Activated T-helper 2 cell treated with anti-CD3 and anti-CD28 coated beads, Interferon-gamma antibody, Interleukin-2, Interleukin-4, amounts not matched to agents 10 μg/mL and 5 μg/mL and 100 μg/mL, durations not matched to agents 14 hours and 24 hours and 36 hours (primary cell): ENCODE results near the gene FAM98A. TPM values are rescaled to one million over a fixed set of nuclear protein-coding genes. Genes with fewer than 3 reads are reported as not detected.
A peak's percentile ranks its signal among the peaks of the same experiment; 100 is the strongest.

Experiments used
- DNase-seq: peaks from one replicate; pipeline ENCODE4 v3.0.0; 2021; ENCODE audit warnings: low spot score
- H3K27ac Mint-ChIP-seq: one replicate; pipeline ENCODE4 v1.8.0; 2021; ENCODE audit warnings: mixed read lengths
- H3K27me3 Mint-ChIP-seq: one replicate; pipeline ENCODE4 v1.8.0; 2021; ENCODE audit warnings: low read depth, mixed read lengths
- H3K36me3 Mint-ChIP-seq: one replicate; pipeline ENCODE4 v1.8.0; 2021; ENCODE audit warnings: low read depth, mixed read lengths
- H3K4me1 Mint-ChIP-seq: one replicate; pipeline ENCODE4 v1.8.0; 2021; ENCODE audit warnings: low read depth, mixed read lengths
- H3K4me3 Mint-ChIP-seq: one replicate; pipeline ENCODE4 v1.8.0; 2021; ENCODE audit warnings: low read depth, mild to moderate bottlenecking, moderate library complexity, mixed read lengths
- H3K9me3 Mint-ChIP-seq: one replicate; pipeline ENCODE4 v1.8.0; 2021; ENCODE audit warnings: mixed read lengths
- intact Hi-C: fragments of 100-400 bp; cut with micrococcal nuclease; formaldehyde crosslinking; loops from one replicate; pipeline ENCODE4 v1.15.1; 2023
- total RNA-seq: library from RNA; stranded (reverse); gene quantifications from 2 replicates; pipeline ENCODE4 v1.2.3, GENCODE V29; 2022

The FAM98A gene
- total RNA-seq, 1 donor from 2014 or later, result 62.7 TPM

- H3K9me3 Mint-ChIP-seq, result no peaks in the 10 kb centered on the region
- no peak overlapping the region for H3K27ac Mint-ChIP-seq
- H3K4me1 Mint-ChIP-seq, result no peaks in the 10 kb centered on the region
- no peaks in the 10 kb centered on the region for H3K36me3 Mint-ChIP-seq
- H3K27me3 Mint-ChIP-seq, result peaks cover 3% of the 10 kb centered on the region
- DNase-seq, result no peak
- H3K4me3 Mint-ChIP-seq, result no peak overlapping the region
- intact Hi-C loops, result no loop called here
Measured at GRCh38 chr2:33607905-33608304, 8.8 kb upstream of the FAM98A start.

GRCh38 chr2:33607251-33607721 lies 8.2 kb upstream of the FAM98A start:
- DNase-seq, result no peak
- Mint-ChIP-seq H3K9me3 (no peaks in the 10 kb centered on the region), H3K27me3 (peaks cover 3% of the 10 kb centered on the region), H3K4me1 (no peaks in the 10 kb centered on the region), H3K36me3 (no peaks in the 10 kb centered on the region), H3K27ac (no peak overlapping the region), H3K4me3 (no peak overlapping the region)
- intact Hi-C loops, result no loop called here

GRCh38 chr2:33606622-33607021 lies 7.5 kb upstream of the FAM98A start:
- Mint-ChIP-seq H3K27me3 (peaks cover 3% of the 10 kb centered on the region), H3K4me3 (no peak overlapping the region), H3K9me3 (no peaks in the 10 kb centered on the region), H3K27ac (no peak overlapping the region), H3K4me1 (no peaks in the 10 kb centered on the region), H3K36me3 (no peaks in the 10 kb centered on the region)
- intact Hi-C loops, result no loop called here
- no peak for DNase-seq

GRCh38 chr2:33606100-33606499 lies 7.0 kb upstream of the FAM98A start:
- no peaks in the 10 kb centered on the region for H3K9me3 Mint-ChIP-seq
- H3K4me3 Mint-ChIP-seq, result no peak overlapping the region
- no peak overlapping the region for H3K27ac Mint-ChIP-seq
- H3K4me1 Mint-ChIP-seq, result no peaks in the 10 kb centered on the region
- no peak for DNase-seq
- H3K36me3 Mint-ChIP-seq, result no peaks in the 10 kb centered on the region
- intact Hi-C loops, result no loop called here
- peaks cover 3% of the 10 kb centered on the region for H3K27me3 Mint-ChIP-seq

GRCh38 chr2:33605056-33605455 lies 6.0 kb upstream of the FAM98A start:
- H3K9me3 Mint-ChIP-seq, result no peaks in the 10 kb centered on the region
- peaks cover under 1% of the 10 kb centered on the region for H3K4me1 Mint-ChIP-seq
- no peaks in the 10 kb centered on the region for H3K36me3 Mint-ChIP-seq
- no peak for DNase-seq
- no peak overlapping the region for H3K4me3 Mint-ChIP-seq
- H3K27me3 Mint-ChIP-seq, result peaks cover 3% of the 10 kb centered on the region
- intact Hi-C loops, result no loop called here
- H3K27ac Mint-ChIP-seq, result no peak overlapping the region

- Mint-ChIP-seq H3K27ac (no peak overlapping the region), H3K27me3 (peaks cover 3% of the 10 kb centered on the region), H3K4me1 (peaks cover 6% of the 10 kb centered on the region), H3K4me3 (no peak overlapping the region), H3K9me3 (no peaks in the 10 kb centered on the region), H3K36me3 (no peaks in the 10 kb centered on the region)
- no peak for DNase-seq
- intact Hi-C loops, result no loop called here
Measured at GRCh38 chr2:33603416-33603815, 4.3 kb upstream of the FAM98A start.

- intact Hi-C loops, result no loop called here
- peaks cover 3% of the 10 kb centered on the region for H3K27me3 Mint-ChIP-seq
- no peaks in the 10 kb centered on the region for H3K36me3 Mint-ChIP-seq
- H3K4me1 Mint-ChIP-seq, result peaks cover 11% of the 10 kb centered on the region
- no peak overlapping the region for H3K4me3 Mint-ChIP-seq
- no peak overlapping the region for H3K27ac Mint-ChIP-seq
- no peak for DNase-seq
- H3K9me3 Mint-ChIP-seq, result no peaks in the 10 kb centered on the region
Measured at GRCh38 chr2:33602201-33602830, 3.2 kb upstream of the FAM98A start.

- Mint-ChIP-seq H3K4me3 (peak overlapping the region; percentile 88), H3K27me3 (peaks cover 3% of the 10 kb centered on the region), H3K27ac (peak overlapping the region; percentile 97), H3K36me3 (peaks cover 6% of the 10 kb centered on the region), H3K4me1 (peaks cover 19% of the 10 kb centered on the region), H3K9me3 (no peaks in the 10 kb centered on the region)
- no peak for DNase-seq
- intact Hi-C loops, result loop anchor here (1.0 to 10.0 kb wide), 6 partner anchors 103 to 1135 kb away; partner anchors contain the start of genes LTBP1, RASGRP3 and TTC27
Measured at GRCh38 chr2:33599943-33600192, 769 bp upstream of the FAM98A start.

GRCh38 chr2:33598561-33599174 lies 431 bp downstream of the FAM98A start:
- Mint-ChIP-seq H3K27ac (peak overlapping the region; percentile 97), H3K27me3 (peaks cover 3% of the 10 kb centered on the region), H3K4me3 (peak overlapping the region; percentile 88), H3K36me3 (peaks cover 14% of the 10 kb centered on the region), H3K4me1 (peaks cover 22% of the 10 kb centered on the region), H3K9me3 (no peaks in the 10 kb centered on the region)
- intact Hi-C loops, result loop anchor here (1.0 to 10.0 kb wide), 6 partner anchors 101 to 1134 kb away; partner anchors contain the start of genes LTBP1, RASGRP3 and TTC27
- DNase-seq, result peak; percentile 39

- no peak for DNase-seq
- intact Hi-C loops, result loop anchor here (5.0 to 10.0 kb wide), 5 partner anchors 100 to 1132 kb away; partner anchors contain the start of genes LTBP1 and TTC27
- Mint-ChIP-seq H3K27ac (no peak overlapping the region), H3K9me3 (no peaks in the 10 kb centered on the region), H3K27me3 (no peaks in the 10 kb centered on the region), H3K4me3 (peak overlapping the region; percentile 19), H3K36me3 (peaks cover 30% of the 10 kb centered on the region), H3K4me1 (peaks cover 26% of the 10 kb centered on the region)
Measured at GRCh38 chr2:33597026-33597425, 2.1 kb downstream of the FAM98A start.

GRCh38 chr2:33595385-33595784 lies 3.7 kb downstream of the FAM98A start:
- H3K36me3 Mint-ChIP-seq, result peaks cover 44% of the 10 kb centered on the region
- no peaks in the 10 kb centered on the region for H3K27me3 Mint-ChIP-seq
- peaks cover 26% of the 10 kb centered on the region for H3K4me1 Mint-ChIP-seq
- intact Hi-C loops, result loop anchor here (5.0 to 10.0 kb wide), 5 partner anchors 98 to 1131 kb away; partner anchors contain the start of genes LTBP1 and TTC27
- H3K27ac Mint-ChIP-seq, result no peak overlapping the region
- no peak for DNase-seq
- no peak overlapping the region for H3K4me3 Mint-ChIP-seq
- H3K9me3 Mint-ChIP-seq, result no peaks in the 10 kb centered on the region

GRCh38 chr2:33589444-33589843 lies 9.7 kb downstream of the FAM98A start:
- no peak overlapping the region for H3K4me3 Mint-ChIP-seq
- H3K27ac Mint-ChIP-seq, result no peak overlapping the region
- H3K27me3 Mint-ChIP-seq, result no peaks in the 10 kb centered on the region
- no peaks in the 10 kb centered on the region for H3K9me3 Mint-ChIP-seq
- peaks cover 8% of the 10 kb centered on the region for H3K4me1 Mint-ChIP-seq
- no peak for DNase-seq
- peaks cover 74% of the 10 kb centered on the region for H3K36me3 Mint-ChIP-seq
- intact Hi-C loops, result loop anchor here (10.0 kb wide), 1 partner anchor 1035 kb away; no protein-coding TSS in a partner anchor

GRCh38 chr2:33588232-33588631 lies 10.9 kb downstream of the FAM98A start:
- peaks cover 73% of the 10 kb centered on the region for H3K36me3 Mint-ChIP-seq

More at GRCh38 chr2:33588232-33588631, 10.9 kb downstream of the FAM98A start:
- intact Hi-C loops, result loop anchor here (10.0 kb wide), 1 partner anchor 1033 kb away; no protein-coding TSS in a partner anchor
- H3K27ac Mint-ChIP-seq, result no peak overlapping the region
- no peak for DNase-seq
- no peak overlapping the region for H3K4me3 Mint-ChIP-seq
- H3K27me3 Mint-ChIP-seq, result no peaks in the 10 kb centered on the region
- H3K4me1 Mint-ChIP-seq, result peaks cover 2% of the 10 kb centered on the region
- no peaks in the 10 kb centered on the region for H3K9me3 Mint-ChIP-seq
